Measurements from ENCODE around the gene CCL11.

GRCh38 chr17:34260861-34261260 lies 24.7 kb upstream of the CCL11 start:
- no peak for TF ChIP-seq CTCF (tag by site-specific recombination; IDR thresholded peaks at IDR 0.05)
- TF ChIP-seq TCF7L2 (IDR thresholded peaks at IDR 0.05; ENCODE audit: borderline replicate concordance, low read depth, low read length): no peak

Data from HEK293 (cell line).